HCEC 1CT (cell line): ENCODE results near the gene HNF4A.
A peak's percentile ranks its signal among the peaks of the same experiment; 100 is the strongest.

Source experiments
- DNase-seq: peaks from one replicate; pipeline ENCODE4 v3.0.0-alpha.2; 2017

Gene HNF4A

DNA sequence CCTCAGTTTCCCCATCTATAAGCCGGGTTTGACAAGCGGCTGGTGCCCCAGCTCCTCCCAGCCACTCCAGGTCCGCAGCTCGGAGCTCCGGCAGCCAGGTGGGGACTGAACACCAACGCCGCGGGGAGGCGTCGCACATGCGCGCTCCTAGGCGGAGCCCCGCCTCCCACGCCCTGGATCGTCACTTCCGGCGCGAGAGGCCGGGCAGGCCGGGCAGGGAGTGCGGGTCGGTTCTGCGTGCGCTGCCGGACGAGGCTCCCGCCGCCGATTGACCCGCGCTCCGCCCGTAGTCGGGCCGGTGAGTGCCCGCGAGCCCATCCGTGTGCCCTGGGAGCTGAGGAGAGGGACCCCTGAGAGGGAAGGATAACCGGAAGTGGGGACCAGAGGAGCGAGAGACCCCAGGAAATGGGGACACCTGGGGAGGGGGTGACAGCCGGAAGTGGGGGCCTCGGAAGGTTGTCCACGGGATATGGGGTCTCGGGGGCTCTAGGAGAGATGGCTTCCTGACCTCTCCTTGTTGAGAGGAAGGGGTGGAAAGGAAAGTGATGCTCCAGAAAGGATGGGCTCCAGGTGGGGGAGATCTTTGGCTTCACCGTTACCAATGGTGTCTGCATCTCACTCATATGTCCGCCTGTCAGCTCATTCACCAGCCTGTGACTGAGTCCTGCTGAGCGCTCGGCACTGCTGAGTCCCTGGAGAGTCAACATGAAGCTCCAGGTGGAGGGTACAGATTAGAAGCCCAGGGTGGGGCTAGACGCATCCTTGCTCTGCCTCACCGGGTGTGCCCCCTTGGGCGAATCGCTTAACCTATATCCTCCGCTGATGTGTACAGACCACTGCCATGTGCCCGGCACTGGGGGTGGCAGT lies 120.4 kb downstream of the HNF4A start, which contains the start of gene TTPAL:
TTPAL (plus strand) TSS at position 181 of the 867 bp plus-strand sequence. CDS start 4,126 bp downstream, outside the sequence.
- peak; percentile 83 for DNase-seq

DNA sequence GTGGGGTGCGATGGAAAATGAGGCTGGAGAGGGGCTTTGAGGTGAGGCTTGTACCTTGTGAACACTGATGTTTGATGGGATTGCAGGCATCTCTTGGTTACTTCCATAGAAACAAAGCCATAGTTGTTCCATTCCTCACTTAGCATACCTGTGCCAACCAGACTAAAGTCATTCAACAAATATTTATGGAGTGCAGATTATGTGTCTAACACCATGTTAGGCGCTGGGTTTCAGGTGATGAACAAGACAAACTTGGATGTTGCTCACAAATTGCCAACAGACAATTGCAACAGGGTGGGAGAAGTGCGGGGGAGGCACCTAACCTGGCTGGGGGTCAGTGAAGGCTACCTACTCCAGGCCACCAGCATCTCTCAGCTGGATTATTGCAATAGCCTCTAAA lies 121.7 kb downstream of the HNF4A start:
- DNase-seq, result no peak

DNA sequence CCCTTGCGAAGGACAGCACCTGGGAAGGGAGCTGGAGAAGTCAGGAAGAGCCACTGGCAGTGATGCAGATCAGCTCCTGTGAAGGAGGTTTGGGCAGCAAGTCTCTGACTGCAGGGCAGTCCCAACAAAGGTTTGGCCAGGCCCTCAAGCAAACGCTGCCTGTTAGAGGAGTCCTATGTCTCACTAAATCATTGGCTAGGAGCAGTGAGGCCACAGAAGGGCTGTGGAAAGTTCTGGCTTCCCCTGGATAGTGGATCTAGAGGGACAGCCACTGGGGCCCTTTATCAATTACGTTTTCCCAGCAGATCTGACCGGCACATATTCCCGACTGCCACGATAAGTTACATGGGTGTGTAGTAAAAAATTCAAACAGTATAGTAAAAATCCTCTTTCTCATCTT lies 122.7 kb downstream of the HNF4A start:
- DNase-seq, result no peak

DNA sequence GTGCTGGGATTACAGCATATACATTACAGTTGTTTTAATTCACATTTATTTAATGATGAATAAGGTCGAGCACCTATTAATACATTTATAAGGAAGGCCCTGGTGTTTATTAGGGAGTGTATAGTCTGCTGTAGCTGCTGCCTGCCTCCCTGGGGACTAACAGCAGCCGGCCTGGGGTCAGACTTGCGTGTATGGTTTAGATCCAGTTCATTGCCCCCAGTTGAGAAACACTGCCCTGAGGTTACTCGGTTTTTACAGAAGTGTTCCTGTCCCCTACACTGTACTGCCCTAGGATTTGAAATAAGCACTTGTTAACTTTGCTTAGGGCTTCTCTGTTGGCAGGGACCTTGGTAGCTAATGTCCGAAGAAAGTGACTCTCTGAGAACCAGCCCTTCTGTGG lies 124.1 kb downstream of the HNF4A start:
- no peak for DNase-seq

DNA sequence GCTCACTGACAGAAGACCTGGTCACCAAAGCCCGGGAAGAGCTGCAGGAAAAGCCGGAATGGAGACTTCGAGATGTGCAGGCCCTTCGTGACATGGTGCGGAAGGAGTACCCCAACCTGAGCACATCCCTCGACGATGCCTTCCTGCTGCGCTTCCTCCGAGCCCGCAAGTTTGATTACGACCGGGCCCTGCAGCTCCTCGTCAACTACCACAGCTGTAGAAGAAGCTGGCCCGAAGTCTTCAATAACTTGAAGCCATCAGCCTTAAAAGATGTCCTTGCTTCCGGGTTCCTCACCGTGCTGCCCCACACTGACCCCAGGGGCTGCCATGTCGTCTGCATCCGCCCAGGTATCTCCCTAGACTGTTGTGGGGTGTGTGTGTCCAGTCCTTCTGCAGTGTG lies 124.6 kb downstream of the HNF4A start:
- no peak for DNase-seq

- DNase-seq, result no peak
These were observed 126.4 kb downstream of the HNF4A start for GRCh38 chr20:44481719-44482416.

- no peak for DNase-seq
These were observed 127.6 kb downstream of the HNF4A start for GRCh38 chr20:44483112-44483511.
